IPS DF 19.7 (cell line): Measurements from ENCODE around the gene ZDHHC11B.
"Not testable (repeated sequence)": the region's sequence is repeated elsewhere in the genome, so short reads cannot be mapped to it uniquely, and the experiment has no call there.

ENCODE experiments used
- DNase-seq: peaks from one replicate; pipeline ENCODE4 v3.0.0-alpha.2; 2013; ENCODE audit warnings: low read depth, low spot score

Gene ZDHHC11B

DNA sequence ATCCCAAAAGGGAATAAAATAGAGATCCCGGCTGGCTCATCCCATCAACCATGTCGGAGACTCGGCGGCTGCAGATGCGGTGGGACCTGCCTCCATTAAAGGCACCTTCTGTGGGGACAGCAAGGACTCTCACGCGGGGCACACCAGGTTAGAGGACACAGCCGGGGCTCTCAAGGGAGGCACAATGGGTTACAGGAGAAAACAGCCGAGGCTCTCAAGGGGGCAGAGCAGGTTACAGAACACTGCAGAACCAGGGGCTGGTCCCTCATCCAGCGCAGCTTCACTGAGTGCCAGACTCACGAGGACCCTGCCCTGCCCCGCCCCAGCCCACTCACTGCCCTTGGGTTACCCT lies 98.4 kb downstream of the ZDHHC11B start:
- DNase-seq: not testable (repeated sequence)

DNA sequence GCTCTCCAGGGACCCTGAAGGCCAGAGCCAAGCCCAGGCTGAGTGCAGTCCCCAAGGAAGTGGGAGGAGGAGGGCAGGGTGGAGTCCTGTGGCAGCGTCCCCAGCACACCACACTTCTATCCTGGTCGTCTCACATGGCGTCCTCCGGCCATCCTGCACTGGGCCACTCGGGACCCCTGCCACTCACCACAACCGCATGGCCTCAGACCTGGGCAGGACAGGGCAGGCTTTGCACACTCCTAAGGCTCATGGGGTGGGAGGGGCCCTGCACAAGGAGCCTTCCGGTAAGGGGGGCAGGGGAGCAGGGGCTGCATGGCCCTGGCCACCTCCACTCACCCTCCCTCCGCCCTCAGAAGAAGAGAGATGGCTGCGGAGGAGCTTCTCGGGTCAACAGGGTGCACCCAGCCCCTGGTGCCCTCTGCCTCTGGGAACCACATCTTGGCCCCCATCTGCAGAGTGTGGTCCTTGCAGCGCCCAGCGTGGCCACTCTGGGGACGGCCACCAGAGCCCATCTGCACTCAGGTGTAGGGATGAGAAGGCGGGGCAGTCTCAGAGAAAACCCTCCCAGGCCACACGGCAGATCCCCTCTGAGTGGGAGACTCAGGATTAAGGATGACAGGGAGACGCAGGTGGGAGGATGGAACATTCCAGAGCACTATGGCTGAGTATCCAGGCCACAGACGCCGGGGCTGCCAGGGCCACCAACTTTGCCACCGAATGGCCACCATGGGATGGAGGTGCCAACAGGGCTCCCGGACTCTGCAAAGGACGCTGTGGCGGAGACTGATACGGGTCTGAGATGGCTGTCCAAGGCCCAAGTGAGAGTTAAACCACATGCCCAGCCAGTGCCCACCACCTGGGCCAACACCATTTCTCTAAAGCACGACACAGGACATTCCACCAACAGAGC lies 99.0 kb downstream of the ZDHHC11B start:
- DNase-seq: no peak

DNA sequence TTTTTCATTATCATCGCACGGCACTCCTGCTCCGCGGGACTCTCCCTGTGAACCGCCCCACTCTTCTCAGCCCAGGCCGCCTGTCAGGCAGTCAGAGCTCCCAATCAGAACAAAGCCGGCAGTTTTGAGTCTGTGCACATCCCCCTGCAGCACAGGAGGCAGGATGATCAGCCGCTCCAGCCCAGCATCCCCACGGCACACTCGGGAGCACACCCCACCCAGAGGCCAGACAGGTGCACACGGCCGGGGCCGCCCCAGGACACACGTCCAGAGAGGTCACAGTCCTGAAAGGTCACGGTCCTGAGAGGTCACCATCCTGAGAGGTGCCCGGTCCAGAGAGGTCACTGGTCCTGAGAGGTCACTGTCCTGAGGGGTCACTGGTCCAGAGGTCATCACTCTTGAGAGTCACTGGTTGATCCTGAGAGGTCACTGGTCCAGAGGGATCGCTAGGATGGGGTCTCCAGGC lies 99.7 kb downstream of the ZDHHC11B start:
- DNase-seq: no peak

DNA sequence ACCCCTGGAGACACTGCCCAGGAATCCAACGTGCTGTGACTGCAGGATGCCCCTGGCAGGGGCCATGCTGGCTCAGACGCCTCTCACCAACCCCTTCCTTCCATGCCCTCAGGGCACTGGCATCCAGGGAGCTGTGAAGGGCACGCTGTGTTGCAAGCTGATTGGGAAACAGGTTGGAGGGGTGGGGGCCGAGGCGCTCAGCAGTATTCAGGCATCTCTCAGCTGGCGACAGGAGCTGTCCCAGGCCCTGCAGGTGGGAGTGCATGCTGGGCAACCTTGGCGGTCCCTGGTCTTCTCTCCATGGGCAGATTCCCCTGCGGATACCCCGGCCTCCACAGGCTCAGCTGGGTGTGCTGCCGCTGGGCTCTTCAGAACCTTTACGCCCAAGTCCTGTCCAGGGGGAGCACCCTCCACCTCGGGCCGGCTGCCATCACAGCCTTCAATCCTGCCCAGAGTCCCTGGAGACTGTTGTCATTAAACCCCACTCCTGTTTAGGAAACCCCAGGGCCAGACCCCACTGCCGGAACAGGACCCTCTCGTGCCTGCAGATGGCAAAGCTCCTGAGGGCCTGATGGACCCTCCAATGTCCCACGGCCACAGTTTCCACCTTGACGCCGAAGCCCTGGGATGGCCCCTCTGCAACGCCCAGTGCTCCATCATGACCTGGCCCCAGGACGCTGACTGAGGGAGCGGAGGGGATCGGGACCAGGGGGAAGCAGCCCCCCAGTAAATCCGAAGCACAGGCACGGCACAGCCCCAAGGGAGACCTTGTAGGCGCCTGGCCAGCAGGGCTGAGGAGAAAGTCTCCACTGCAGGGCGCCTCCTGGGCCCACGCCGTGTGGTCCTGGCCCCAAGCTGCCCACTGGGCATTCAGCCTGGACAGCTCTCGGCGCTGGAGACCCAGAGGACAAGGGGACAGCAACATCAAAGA lies 100.7 kb downstream of the ZDHHC11B start:
- no peak for DNase-seq

DNA sequence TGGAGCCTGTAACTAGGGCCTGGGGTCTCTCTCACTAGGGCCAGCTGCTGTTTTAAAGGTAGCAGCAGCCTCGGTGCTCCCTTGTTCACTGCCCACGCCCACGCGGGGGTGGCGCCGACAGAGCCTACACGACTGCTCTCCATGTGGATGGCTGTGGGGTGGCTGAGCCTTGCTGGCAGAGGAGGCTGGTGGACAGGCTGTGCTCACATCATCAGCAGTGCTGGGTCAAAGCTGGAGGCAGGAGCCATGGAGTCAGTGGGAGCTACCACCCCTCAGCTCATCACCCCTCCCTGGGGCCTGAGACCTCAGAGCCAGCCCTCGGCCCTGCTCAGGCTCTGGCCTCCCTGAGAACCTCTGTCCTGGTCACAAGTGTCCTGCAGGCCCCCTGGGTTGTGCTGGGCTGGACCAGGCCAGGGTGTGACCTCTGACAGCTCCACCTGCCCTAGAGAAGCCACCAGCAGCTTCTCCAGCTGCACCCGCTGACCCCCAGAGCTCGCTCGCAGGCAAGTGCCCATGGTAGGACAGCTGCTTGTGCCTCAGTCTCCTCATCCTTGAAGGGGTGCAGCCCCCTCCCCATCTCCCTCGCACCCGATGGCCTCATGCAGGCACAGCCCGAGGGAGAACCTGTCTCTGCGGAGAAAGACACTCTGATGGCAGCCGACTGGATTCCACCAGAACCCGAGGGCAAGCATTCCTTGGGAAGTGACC lies 101.7 kb downstream of the ZDHHC11B start:
- not testable (repeated sequence) for DNase-seq

DNA sequence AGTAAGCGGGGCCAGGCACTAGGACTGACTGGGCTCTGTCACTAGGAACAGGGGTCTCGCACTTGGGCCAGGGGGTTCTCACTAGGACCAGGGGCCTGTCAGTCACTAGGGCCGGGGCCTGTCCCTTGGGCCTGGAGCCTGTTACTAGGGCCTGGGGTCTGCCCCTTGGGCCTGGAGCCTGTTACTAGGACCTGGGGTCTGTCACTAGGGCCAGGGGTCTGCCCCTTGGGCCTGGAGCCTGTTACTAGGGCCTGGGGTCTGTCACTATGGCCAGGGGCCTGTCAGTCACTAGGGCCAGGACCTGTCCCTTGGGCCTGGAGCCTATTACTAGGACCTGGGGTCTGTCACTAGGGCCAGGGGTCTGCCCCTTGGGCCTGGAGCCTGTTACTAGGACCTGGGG lies 102.3 kb downstream of the ZDHHC11B start:
- DNase-seq: not testable (repeated sequence)

DNA sequence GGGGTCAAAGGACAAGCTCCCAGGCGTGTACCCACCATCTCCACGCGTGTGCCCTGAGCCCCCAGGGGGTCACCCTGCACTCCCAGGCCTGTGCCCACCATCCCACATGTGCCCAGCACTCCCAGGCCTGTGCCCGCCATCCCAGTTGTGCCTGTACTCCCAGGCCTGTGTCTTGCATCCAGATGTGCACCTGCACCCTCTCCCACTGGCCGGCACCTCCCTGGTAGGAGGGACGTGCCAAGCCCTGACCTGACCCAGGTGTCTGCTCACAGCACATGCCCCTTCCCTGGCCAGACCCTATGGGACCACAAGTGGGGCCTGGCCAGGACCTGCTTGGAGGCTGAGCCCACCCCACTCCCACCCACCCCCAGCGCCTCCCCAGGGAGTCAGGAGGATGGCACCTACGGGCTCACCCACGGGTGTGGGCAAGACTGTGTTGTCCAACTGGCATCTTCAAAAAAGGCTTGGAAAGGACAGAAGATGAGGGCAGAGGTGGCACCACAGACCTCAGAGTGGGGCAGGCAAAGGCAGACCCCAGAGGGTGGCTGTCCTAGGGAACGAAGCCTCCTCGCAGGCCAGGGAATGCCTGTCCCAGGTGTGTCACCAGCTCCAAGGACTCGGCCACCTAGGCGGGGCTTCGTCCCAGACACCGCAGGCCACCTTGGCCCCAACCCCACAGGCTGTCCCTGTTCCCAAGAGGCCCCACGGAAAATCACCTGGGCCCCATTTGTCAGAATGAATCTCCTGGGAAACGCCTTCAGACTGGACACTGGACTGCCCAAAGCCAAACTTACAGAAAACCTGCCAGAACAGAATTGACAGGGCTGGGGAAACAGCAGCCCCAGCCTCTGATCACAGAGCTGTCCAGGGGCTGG lies 103.0 kb downstream of the ZDHHC11B start:
- DNase-seq: not testable (repeated sequence)

DNA sequence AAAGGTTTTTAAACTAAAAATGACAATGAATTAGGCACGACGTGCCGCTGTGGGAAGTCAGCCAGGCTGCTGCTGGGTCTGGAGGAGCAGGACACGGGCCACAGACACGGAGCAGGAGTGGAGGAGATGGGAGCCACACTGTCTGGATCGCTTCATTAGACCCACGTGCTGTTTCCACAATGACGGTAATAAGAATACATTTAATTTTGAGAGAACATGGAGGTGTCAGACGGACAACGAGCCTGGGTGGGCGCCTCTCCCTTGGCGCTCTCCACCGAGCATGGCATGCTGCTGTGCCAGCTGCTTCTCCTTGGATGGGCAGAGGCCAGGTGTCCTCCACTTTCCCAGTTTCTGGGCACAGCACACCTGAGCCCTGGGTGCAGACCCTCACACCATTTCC lies 103.7 kb downstream of the ZDHHC11B start:
- DNase-seq: not testable (repeated sequence)

DNA sequence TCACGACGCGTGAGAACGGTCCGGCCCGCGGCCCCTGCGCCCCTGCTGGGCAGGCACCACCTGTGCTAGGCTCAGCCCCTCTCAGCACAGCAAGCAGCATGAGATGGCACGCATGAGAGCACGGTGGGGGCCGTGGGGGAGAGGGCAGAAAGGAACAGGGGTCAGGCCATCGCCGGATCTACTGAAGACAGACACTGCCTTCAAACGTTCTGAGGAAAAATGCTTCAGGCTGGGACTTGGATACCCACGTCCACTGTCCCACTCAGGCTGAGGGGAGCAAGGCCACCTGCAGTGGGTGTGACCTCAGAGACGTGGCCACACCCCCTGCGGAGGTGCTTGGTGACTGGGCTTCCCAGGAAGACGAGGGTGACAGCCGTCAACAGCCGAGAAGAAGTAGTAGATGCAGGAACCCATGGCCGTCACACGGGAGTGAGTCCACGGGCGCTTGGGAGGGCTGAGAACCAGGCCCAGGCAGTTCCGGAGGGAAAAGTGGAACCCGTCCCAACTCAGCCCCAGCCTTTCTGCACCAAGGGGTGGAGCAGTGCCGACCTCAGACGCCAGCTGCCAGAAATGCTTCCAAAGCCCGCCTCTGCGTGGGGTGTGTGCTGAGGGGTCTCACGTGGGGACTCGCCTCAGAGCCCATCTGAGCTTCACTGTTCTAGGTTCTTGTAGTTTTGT lies 104.3 kb downstream of the ZDHHC11B start:
- not testable (repeated sequence) for DNase-seq

DNA sequence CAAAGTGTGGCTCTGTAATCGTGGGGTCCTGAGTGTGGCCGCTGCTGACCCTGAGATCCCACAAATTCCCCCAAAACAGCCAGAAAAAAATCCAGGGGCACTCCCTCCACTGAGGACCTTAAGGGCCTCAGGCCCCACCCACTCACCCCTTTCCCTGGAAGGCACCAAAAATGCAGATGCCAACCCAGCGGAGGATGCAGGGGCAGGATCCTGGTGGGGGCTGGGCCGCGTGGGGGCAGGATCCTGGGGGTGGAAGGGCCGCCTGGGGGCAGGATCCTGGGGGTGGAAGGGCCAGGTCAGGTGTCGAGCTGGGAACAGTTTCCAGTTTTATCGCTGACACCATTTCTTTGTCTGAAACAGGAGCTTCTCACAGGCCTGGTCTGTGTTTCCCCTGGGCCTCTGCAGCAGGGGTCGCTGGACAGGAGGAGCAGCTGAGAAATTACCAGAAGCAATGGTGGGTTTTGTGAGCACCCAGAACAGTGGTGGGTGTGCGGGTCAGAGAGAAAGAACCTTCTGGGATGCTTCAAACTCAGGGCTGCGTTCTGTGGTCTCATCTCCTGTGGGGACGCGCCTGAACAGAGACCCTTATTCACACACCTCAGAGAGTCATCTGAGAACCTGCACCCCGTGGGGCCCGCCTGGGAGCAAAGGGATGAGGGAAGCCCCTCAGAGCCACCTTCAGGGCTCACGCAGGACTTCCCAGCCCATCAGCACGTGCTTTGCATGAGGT lies 105.2 kb downstream of the ZDHHC11B start:
- not testable (repeated sequence) for DNase-seq

DNA sequence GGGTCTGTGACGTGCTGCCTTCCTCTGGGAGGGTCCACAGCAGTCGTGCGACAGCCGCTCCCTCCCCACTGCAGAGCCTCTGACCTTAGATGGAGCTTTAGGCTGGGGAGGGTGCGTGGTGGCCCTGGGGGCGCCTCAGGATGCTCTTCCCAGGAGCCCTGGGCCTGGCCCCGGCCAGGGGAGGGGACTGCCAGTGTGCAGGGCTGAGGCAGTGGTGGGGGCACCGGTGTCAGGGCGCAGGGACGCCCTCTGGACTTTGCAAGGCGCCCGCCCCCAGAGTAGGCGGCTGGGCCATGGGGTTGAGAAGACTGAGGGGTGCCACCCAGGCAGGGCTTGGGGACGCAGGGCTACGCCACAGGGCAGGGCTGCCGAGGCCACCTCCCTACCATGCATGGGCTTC lies 106.0 kb downstream of the ZDHHC11B start:
- not testable (repeated sequence) for DNase-seq

DNA sequence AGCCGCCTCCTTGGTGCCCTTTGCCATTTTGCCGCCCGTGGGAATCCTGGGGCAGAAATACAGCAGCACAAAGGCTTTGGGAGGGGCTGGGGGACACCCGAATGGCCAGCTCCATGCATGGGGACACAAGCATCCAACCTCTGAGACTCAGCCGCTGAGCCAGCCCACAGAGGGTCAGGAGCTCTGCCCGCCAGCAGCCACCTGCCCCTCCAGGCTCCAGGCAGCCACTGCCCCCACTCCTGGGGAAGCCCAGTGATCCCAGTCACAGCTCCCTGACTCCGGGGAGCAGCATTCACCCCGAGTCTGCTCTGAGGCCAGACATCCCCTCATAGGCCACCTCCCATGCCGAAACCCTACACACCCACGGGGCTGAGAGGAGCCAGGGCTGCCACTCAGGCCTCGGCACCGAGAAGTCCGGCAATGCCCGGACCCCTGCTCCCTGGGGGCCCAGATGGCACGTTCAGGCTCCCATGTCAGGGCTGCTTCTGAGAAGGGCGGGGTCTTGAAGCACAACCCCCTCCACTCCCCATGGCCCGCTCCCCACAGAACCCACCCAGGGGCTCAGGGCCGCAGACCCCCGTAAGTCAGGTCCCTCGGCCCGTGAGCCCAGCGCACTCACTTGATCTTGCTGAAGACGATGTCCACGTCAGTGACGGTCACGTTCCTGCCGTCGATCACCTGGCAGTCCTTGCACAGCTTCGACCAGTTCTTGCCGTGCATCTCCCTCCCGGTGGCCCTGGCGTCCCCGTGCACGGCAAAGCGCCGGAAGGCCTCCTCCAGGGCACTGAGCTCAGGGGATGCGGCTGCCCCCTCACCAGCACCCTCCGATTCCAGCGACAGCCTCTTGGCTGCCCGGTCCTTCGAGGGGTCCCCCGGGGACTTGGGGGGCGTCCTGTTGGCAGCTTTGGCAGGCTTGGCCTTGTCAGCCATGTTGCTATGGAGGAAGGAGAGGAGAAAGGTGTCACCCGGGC lies 107.1 kb downstream of the ZDHHC11B start:
- no peak for DNase-seq

DNA sequence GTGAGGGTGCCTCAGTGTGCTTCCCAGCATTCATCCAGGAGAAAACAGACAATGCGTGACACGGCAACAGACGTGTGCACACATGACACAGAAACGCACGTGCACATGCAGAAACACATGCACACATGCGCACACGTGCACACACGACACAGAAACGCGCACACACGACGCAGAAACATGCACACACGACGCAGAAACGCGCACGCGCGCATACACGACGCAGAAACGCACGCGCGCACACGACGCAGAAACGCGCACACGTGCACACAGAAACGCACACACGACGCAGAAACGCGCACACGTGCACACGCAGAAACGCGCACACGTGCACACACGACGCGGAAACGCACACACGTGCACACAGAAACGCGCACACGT lies 107.8 kb downstream of the ZDHHC11B start:
- DNase-seq: no peak

DNA sequence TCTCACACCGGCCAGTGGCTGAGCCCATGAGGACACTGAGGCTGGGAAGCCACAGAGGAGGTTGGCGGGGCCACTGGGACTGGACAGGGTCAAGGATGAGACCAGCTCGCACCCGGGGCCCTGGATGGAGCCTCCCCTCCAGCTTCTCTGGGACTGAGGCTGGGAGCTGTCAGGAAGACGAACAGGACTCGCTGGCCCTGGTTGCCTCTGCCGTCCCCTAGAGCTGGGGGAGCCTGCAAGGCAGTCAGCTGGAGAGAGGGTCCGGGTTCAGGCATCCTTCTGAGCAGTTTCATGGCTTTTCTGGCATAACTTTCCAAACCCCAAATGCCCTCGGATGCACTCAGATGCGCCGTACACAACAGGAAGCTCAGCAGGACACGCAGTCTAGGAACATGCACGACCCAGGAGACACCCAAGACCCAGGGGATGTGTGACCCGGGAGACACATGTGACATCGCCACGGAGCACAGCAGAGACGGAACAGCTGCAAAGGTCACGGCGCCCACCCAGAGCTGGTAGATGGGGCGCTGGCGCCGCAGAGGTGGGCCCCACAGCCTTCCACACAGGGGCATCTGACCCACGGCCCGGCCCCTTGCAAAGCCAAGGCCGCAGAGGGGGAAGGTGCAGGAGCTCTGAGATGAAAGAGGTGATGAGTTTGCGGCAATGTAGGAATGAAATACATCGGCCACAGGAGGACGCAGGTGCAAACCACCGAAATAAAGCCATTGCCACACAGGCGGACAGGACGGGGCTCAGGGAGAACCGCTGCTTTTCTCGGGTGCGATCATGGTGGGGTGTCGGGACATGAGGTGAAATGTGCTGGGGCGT lies 108.4 kb downstream of the ZDHHC11B start:
- DNase-seq: no peak

DNA sequence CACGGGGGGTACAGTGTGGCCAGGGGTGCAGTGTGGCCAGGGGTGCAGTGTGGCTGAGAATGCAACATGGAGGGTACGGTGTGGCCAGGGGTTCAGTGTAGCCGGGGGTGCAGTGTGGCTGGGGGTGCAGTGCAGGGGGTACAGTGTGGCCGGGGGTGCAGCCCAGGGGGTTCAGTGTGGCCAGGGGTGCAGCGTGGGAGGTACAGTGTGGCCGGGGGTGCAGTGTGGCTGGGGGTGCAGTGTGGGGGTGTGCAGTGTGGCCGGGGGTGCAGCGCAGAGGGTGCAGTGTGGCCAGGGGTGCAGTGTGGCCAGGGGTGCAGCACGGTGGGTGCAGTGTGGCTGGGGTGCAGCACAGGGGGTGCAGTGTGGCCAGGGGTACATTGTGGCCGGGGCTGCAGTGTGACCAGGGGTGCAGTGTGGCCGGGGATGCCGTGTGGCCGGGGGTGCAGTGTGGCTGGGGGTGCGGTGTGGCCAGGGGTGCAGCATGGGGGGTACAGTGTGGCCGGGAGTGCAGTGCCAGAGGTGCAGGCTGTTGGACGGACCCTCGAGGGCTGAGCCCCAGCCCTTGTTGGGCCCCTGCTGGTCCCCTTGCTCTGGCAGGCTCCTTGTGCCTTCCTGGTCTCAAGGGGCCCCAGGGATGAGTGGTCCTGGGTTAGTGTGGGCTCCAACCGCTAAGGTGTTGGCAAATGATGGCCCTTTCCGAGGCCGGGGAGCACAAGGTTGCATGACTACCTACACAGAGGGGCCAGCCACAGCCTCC lies 109.2 kb downstream of the ZDHHC11B start:
- no peak for DNase-seq

DNA sequence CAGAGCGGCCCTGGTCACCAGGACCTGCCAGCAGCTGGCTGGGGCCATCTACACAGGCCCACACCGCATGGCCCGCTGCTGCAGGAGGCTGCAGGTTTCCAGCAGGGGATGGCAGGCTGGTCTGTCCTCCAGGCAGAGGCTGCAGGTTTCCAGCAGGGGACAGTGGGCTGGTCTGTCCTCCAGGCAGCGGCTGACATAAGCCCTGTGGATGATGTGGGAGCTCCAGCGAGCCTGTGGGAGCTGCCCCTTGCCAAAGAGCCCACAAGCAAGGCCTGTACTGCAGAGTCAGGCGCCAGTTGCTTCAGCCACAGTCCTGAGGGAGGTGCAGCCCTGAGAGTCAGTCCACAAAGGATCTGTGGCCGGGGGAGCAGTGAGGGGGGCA lies 109.9 kb downstream of the ZDHHC11B start:
- no peak for DNase-seq
